Fibroblast of skin of right quadriceps (primary cell): Measurements from ENCODE around the gene SMAGP.
A peak's percentile ranks its signal among the peaks of the same experiment; 100 is the strongest.
"Not testable (repeated sequence)": the region's sequence is repeated elsewhere in the genome, so short reads cannot be mapped to it uniquely, and the experiment has no call there.

Experiments used
- DNase-seq: peaks from one replicate; pipeline ENCODE4 v3.0.0-alpha.2; 2013

SMAGP gene

DNA sequence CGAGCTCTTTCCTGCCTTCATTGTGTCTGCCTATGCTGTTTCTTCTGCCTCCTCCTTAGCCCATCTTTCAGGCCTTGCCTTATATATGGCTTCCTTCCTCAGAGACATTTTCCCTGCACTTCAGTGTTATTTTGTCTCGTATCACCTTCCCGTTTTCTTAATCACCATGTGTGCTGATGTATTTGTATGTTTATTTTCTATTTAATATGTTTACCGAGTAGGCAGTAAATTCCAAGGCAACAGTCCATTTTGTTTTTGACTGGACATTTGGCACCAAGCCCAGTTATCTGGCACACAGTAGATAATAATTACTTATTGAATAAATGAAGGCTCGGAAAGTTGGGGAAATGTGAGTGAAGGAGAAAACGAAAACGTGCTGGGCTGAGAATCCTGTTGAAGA, 47.8 kb downstream of the SMAGP start:
- DNase-seq, result no peak

DNA sequence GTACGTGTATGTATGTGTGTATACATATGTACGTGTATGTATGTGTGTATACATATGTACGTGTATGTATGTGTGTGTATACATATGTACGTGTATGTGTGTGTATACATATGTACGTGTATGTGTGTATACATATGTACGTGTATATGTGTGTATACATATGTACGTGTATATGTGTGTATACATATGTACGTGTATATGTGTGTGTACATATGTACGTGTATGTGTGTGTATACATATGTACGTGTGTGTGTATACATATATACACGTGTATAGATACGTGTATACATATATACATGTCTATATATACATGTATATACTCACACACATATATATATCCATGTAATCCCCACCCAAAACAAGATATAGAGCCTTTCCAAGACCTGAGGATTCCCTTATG, 50.4 kb downstream of the SMAGP start:
- DNase-seq, result not testable (repeated sequence)

DNA sequence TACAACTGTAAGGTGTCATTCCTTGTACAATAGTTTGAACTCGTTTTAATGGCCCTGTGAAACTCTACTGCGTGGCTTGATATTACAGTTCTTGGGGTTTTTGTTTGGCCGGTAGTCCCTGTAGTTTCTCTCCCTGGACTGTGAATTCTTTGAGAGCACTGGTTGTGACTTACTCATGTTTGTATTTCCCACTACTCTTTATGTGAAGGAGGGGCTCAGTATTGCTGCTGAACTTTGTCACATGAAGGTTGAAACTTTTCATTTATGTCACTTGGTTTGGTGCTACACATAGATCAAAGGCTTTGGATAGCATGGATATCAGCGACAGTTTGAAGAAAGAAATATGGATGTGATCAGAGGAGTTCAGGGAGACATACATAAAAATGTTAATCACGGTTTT, 50.9 kb downstream of the SMAGP start:
- no peak for DNase-seq

DNA sequence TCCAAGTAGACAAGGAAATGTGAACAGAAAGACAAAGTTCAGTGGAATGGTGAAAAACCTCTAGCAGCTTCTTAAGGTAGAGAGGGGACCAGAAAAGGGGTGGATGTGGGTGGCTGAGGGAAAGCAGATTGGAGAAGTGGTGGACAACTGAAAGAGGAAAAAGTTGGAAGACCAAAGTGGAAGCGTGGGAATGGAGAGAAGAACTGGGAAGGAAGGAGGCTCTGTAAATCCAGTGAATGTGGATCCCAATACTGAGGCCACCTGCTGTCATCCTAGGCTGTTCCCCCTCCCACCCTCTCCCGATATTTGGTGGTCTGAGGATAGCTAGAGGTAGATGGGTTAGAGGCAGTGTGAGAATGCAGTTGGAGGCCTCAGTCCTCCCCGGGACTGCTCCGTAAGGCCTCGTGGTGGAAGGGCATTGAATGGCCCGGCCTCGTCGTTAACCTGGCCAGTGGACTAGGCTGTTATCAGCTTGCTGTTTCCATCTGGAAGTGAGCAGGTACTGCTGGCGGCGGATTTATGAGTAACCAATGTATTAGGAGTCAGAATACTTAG, 51.5 kb downstream of the SMAGP start:
- DNase-seq, result no peak

DNA sequence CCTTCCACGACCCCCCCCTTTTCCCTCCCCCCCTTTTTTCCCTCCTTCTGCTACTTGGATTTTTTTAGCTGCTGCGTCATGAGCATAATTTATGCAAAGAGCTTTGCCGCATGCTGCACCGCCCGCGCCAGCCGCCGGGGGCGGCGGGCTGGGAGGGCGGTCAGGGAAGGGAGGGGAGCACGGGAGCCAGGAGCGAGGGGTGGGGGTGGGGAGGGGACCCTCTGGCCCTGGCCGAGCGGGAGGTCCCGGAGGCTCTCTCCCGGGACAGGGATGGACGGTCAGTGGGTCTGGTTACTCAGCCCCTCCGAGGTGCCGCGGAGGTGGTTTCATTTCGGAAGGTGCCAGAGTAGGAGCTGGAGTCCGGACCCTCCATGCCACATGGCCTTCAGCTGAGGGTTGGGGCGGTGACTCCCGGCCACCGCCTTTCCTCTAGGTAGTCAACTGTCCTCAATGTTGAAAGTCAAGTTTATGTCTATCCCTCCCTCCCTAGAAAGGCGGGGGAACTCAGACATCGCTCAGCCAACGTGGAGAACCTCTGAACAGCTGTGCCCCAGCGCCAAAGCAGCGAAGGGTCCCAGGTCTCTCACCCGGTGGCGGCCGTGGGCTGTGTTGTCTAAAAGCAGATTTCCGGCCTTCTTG, 52.1 kb downstream of the SMAGP start, which contains the start of gene POU6F1:
POU6F1 (minus strand) TSS at position 95 of the 639 bp plus-strand sequence. CDS start 11,226 bp downstream, outside the sequence.
- DNase-seq, result peak; percentile 87

DNA sequence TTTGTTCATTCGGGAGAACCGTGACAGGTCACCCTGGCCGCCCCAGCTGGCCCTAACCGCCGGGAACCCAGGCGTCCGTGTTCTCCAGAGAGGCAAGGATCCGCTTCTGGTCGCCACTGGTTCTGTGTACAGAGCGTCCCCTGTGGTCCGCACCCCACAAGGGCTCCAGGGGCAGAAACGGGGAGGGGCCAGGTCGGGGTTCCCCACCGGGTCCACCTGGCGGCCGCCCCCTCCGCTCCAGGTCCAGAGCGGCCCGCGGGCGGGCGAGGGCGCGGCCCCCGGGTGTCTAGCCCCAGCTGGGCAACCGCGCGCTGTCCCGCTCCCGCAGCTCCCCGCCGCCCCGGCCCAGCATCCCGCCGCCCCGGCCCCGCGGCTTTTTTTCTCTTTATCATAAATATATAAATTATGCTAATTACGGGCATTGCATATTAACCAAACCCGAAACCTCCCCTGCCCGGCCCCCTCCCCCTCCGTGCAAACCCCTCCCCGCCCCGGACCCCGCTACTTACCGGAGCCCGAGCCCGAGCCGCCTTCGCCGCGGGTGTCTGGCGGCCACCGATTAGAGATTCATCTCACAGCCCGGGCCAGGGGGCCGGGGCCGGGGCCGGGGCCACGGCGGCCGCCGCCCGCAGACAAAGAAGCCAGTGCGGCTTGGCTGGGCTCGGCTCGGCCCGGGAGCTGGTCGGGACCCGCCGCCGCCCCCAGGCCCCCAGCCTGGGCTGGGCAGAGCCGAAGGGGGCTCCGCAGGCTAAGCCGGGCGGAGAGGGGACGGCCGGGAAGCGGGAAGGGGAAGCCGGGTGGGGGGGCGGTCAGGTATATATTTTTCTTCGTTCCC, 52.9 kb downstream of the SMAGP start:
- DNase-seq, result peak; percentile 15

DNA sequence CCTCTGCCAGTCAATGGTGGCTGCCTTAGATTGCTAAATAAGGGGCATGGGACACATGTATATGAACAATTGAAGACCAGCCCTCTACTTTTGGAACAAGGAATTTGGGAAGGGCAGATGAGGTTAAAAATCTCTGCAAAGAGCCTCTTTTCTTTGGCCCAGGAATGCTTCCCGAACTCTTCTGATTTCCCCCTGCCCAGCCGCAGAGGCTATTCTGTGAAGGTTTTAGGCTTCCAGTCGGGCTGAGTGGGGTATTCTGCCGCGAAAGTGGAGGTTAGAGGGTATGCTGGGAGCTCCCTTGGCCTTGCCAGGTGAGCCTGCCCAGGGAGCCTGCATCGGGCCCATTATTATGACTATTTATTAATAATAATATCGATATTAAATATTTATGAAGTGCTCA, 53.6 kb downstream of the SMAGP start:
- no peak for DNase-seq

DNA sequence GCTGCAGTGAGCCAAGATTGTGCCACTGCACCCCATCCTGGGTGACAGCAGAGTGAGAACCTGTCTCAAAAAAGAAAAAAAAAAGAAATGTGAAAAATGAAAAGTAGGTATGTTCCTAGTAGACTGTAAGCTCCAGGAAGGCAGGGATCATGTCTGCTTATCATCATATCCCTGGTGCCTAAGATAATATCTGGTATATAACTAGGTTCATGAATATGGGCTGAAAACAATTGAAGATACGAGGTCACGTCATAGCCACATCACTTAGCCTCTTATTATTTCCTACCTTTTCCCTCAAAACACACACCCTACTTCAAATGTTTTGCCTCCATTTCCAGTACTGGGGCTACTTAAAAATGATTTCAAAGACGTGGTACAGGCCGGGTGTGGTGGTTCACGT, 55.3 kb downstream of the SMAGP start:
- no peak for DNase-seq

DNA sequence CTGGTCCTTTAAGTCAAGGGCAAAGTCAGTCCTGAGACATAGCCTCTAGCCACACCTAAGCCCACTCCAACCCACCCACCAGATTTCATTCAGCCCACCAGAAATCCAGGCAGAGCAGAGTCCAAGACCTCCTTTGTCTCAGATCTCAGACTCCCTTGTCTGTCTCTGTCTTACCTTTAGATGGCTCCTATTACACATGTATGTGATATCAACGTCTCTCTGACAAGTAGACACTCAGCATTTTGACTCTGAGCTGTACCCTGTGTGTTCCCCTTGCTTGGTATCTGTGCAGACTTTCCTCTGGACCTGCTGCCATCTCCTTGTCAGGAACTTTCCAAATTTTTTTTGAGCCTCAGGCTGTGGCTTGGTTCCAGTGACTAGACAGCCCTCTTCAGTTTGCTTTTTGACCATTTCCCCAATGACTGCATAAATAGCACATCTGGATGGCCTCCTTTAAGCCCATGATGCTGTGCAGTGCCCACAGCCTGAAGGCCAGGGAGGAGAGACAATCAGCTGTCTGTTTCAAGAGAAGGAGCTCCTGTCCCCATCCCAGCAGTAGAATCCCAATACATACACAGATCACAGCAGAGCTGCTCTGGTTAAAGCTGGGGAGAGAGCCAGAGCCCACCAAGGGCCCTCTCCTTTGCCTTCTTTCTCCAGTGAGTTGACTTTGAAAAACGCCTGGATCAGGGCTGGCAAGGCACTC, 59.4 kb downstream of the SMAGP start:
- DNase-seq, result no peak

DNA sequence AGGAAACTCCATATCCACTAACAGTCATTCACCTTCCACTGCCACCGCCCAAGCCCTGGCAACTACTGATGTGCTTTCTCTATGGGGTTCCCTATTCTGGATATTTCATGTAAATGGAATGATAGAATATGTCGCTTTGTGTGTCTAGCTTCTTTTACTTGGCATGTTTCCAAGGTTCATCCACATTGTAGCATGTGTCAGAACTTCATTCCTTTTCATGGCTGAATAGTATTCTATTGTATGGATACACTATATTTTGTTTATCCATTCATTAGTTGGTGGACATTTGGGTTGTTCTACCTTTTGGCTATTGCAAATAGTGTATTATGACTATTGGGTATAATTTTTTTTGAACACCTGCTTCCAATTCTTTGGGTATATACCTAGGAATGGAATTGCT, 61.0 kb downstream of the SMAGP start:
- DNase-seq, result no peak

DNA sequence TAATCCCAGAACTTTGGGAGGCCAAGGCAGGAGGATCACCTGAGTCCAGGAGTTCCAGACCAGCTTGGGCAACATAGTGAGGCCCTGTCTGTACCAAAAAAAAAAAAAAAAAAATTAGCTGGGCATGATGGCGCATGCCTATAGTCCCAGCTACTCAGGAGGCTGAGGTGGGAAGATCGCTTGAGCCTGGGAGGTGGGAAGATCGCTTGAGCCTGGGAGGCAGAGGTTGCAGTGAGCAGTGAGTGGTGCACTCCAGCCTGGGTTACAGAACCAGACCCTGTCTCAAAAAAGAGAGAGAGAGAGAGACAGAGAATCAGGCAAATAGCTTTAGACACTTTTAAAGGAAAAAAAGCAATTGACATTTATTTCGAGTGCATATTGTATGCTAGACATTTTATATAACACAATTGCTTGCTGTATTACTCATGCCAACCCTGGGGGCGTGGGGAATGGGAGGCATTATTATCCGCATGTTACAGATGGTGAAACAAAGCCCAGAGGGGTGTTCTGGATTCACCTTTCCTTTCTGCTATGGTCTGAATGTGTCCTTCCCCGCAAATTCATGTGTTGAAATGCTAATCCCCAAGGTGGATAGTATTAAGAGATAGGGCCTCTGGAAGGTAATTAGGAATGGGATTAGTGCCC, 62.1 kb downstream of the SMAGP start:
- DNase-seq, result no peak

DNA sequence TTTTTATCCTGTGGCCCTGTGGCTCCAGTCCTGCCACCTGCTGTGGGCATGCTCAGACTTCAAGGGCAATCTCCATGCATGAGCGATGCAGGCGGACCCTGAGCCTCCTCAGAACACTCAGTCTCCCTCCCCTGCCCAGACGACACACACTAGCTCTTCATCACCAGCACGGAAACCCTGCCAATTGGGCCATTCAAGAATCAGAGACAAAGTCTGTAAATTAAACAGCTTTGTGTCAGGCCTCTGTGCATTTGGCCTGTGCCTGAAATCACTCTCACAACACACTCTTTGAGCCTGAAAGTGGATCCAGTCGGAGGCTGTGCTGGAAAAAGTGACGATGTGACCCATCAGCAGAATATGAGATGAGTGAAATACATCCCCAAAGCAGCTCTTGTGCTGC, 64.9 kb downstream of the SMAGP start:
- DNase-seq, result no peak

DNA sequence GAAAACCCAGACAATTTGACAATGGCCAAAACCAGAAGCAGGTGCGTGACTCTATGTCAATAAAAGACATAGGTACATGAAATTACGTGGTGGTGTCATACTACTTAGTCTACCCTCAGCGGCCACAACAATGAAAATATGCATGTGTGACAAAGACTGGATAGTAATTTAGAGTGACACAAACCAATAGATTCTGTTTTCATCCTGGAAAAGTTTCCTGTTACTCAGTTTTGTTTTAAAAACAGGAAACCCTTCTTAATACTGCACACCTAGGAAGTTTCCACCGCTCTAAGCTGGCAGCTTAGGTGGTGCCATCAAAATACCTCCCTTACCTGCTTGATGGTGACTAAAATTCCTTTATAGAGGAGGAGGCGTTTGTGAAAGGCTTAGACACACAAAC, 67.5 kb downstream of the SMAGP start:
- DNase-seq, result no peak

DNA sequence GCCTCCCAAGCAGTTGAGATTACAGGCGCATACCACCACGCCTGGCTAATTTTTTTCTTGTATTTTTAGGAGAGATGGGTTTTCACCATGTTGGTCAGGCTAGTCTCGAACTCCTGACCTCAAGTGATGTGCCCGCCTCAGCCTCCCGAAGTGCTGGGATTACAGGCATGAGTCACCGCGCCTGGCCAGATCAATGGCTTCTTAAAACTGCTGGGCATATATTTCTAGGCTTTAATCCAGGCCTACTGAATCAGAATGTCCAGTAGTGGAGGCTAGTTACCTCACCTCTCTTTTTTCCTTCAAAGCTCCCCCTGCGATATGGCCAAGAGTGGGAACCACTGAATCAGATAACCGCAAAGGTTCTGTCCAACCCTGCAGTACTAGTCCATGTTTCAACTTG, 69.4 kb downstream of the SMAGP start:
- no peak for DNase-seq

DNA sequence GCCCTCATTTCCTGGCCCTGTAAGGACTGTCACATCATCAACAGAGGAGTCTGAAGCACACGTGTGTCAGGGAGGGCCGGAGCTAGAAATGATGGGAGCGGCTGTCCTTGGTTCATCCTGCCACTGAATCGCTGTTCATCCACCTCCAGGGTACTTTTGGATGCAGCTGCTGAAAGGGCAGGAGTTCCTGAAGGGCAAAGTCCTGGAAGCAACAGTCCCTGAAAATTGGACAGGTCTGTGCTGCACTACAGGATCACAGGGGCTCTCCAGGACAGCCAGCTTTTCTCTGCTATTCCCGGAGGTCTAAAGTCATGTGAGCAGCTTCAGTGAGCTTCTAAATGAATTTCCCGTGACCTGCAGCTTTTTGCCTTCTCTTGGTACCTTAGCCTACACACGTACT, 70.1 kb downstream of the SMAGP start:
- no peak for DNase-seq

DNA sequence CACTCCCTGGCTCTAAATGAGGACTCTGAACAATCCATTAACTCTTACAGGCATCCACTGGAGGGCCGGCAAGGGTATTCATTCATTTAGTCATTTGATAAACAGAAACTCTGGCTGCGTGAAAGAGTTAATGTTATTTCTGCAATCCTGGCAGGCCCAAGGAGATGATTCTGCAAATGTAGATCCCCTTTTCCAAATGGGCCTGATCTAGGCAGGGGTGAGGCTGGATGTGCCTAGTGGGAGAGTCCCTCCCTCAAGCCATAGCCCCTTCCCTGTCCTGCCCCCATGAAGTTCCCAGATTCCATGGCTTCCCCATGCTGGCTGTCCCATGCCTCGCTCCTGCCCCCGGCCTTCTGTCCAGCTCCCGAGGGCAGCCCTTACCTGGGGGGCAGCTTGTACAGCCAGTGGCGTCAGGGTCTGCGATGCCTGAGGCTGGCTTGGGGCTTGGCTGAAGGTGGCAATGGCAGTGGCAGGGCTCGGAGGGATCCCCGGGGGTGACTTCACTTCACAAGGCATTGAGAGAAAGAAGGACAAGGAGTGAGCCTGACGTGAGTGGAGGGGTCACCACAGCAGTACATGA, 70.8 kb downstream of the SMAGP start:
- no peak for DNase-seq

DNA sequence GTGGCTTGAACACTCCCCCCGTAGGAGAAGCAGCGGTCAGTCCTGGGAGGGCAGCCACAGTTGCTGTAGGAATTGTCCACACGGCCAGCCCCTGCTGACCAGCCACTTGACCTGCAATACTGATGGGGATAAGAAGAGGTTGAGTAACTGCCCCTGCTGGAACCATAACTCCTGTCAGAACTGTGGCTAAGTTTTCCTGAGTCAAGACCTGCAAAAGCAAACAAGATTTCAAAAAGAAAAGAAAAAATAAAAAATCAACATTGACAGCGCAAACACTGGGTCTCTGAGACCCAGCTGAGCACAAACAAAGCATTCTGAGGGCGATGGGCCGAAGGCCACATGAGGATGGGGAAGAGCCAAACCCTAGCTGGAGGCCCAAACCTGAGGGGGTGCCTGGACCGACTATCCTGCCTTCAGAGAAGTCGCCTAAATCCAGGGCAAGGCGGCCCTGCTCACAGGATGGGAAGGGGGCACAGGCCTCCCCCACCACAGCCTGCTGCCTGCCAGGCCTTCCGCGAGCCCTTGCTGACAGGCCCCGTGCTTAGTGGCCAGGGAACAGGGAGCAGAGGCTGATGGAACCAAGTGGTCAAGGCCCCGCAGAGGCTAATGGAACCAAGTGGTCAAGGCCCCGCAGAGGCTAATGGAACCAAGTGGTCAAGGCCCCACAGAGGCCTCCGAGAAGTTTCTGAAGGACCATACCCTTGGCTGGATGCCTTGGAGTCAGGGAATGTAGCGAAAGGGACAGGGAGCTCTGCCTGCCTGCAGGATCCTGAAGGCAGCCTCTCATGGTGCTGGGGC, 71.4 kb downstream of the SMAGP start:
- no peak for DNase-seq

DNA sequence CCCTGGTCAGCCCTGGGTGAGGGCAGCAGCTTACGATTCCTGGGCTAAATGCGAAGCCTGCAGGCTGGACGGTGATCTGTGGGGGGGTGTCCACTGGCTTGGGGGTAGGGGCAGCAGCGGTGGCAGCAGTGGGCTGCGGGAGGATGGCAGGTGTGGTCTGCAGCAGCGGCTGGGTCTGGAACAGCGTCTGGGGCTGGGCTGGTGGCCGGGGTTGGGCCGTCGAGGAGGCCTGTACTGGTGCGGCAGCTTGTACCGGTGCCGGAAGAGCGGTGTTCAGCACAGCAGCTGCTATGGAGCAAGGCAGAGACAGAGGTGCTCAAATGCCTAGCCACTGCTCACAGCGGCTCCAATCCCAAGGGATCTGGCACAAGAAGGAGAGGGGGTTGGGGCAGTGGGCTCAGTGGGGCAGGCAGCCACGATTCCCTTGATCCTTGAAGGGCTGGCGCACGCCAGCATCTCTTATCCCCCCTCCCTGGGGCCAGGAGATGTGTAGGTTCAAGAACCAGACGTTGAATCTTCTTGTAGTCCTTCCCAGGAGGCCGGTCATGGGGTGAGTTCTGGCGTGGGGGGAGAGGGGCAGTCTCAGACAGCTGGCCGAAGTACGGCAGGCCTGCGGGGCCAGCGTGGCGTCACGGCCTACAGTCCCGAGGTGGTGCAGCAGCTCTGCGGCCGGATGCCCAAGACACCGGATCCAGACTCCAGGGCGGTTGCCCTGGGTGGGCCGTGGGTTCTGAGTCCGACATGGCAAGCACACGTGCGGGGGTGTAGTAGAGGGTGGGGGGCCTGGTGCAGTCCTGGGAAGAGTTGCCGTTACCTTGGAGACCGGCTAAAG, 72.3 kb downstream of the SMAGP start:
- no peak for DNase-seq

DNA sequence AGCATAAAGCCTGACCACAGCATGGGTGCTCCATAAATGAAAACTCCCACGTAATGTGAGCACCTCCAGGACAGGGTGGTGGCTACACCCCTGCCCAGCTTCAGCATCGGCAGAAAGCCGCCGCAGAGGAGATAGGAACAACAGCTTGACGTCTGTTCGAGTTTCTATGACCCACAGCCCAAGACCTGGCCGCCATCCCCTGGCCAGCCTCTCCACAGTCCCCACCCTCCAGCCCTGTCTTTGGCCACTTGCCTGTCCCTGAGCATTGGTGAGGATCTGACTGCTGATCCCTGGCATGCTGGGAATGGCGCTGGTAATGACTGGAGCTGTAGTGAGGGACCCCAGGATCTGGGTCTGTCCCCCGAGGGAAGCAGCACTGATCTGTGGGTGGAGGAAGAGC, 73.7 kb downstream of the SMAGP start:
- no peak for DNase-seq

DNA sequence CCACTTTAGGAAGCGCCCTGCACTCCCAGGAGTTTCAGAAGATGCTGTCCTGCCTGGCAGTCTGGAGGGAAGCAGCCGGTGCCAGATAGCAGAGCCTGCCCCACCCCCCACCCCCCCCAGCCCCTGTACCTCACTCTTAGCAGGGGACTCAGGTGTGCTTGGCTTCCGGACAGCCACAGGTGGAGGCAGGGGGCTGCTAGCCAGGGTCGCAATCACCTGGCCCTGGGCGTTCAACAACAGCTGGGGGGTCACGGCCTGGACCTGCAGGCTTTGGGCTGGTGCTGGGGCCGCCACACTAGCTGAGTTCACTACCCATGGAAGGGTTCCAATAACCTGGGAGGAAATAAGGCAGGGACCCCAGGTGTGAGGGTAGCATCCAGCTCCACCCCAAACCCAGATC, 74.4 kb downstream of the SMAGP start:
- DNase-seq, result no peak
